Lower lobe of right lung (tissue), 2 donors: ENCODE measurements around the gene CADPS2. TPM values are rescaled to one million over a fixed set of nuclear protein-coding genes. Genes with fewer than 3 reads are reported as not detected.

Source experiments
- ATAC-seq, 2 donors: fragments of 200-7000 bp; cut with Tn5 transposase; one replicate each; pipeline ENCODE4 v1.9.1; 2020 to 2022; ENCODE audit warnings: mild to moderate bottlenecking in 2 of 2, moderate library complexity in 2 of 2
- DNase-seq: peaks from one replicate; pipeline ENCODE4 v3.0.0-alpha.2; 2020
- H3K27ac ChIP-seq: fragments of 200-600 bp; one replicate; pipeline ENCODE4 v1.8.0; 2022
- H3K27me3 ChIP-seq: fragments of 200-600 bp; one replicate; pipeline ENCODE4 v1.8.0; 2022; ENCODE audit warnings: low read depth
- H3K36me3 ChIP-seq: fragments of 200-600 bp; one replicate; pipeline ENCODE4 v1.8.0; 2022; ENCODE audit warnings: mild to moderate bottlenecking
- H3K4me1 ChIP-seq: fragments of 200-600 bp; one replicate; pipeline ENCODE4 v1.8.0; 2022
- H3K4me3 ChIP-seq: fragments of 200-600 bp; one replicate; pipeline ENCODE4 v1.8.0; 2022; ENCODE audit warnings: mild to moderate bottlenecking
- H3K9me3 ChIP-seq: fragments of 200-600 bp; one replicate; pipeline ENCODE4 v1.8.0; 2022
- CTCF ChIP-seq: fragments of 200-600 bp; IDR thresholded peaks from one replicate; pipeline ENCODE4 v1.8.0; 2022; ENCODE audit warnings: antibody characterized with exemption, mild to moderate bottlenecking
- intact Hi-C: fragments of 100-400 bp; cut with DNase I; formaldehyde crosslinking; loops from one replicate; pipeline ENCODE4 v1.11.0; 2022
- total RNA-seq: library from RNA; stranded (reverse); fragmentation: NEBNext Ultra II Directional; extraction: Animal tissue kit (Norgen Biotek cat#: 25700); gene quantifications from one replicate; pipeline ENCODE4 v1.2.1, GENCODE V29; 2021
- donor health status: DM: no; HTN: yes; CAD: no; lungs with severe emphysema.

Gene CADPS2
- total RNA-seq, 1 donor from 2014 or later, result 41.1 TPM

- intact Hi-C loops, result no loop called here
- H3K27me3 ChIP-seq, result no peaks in the 10 kb centered on the region
- TF ChIP-seq CTCF, result no peak
- no peak for DNase-seq
- no peak for ATAC-seq
- H3K27ac ChIP-seq, result no peak overlapping the region
- H3K9me3 ChIP-seq, result no peaks in the 10 kb centered on the region
- peaks cover 13% of the 10 kb centered on the region for H3K36me3 ChIP-seq
- peaks cover 10% of the 10 kb centered on the region for H3K4me1 ChIP-seq
- H3K4me3 ChIP-seq, result no peak overlapping the region
Observed at GRCh38 chr7:122415510-122415909, 470.8 kb downstream of the CADPS2 start.

GRCh38 chr7:122413339-122413738 lies 472.9 kb downstream of the CADPS2 start:
- peaks cover 10% of the 10 kb centered on the region for H3K4me1 ChIP-seq
- H3K27me3 ChIP-seq, result no peaks in the 10 kb centered on the region
- peaks cover 13% of the 10 kb centered on the region for H3K36me3 ChIP-seq
- ATAC-seq (peak; percentile 19 to 40), DNase-seq (no peak)
- no peak for TF ChIP-seq CTCF
- intact Hi-C loops, result no loop called here
- H3K4me3 ChIP-seq, result no peak overlapping the region
- H3K9me3 ChIP-seq, result no peaks in the 10 kb centered on the region
- no peak overlapping the region for H3K27ac ChIP-seq

GRCh38 chr7:122412883-122413282 lies 473.4 kb downstream of the CADPS2 start:
- H3K4me1 ChIP-seq, result peaks cover 10% of the 10 kb centered on the region
- no peak for TF ChIP-seq CTCF
- no peak for DNase-seq
- H3K9me3 ChIP-seq, result no peaks in the 10 kb centered on the region
- ATAC-seq, result peak; percentile 83
- intact Hi-C loops, result no loop called here
- H3K4me3 ChIP-seq, result no peak overlapping the region
- peaks cover 13% of the 10 kb centered on the region for H3K36me3 ChIP-seq
- no peaks in the 10 kb centered on the region for H3K27me3 ChIP-seq
- no peak overlapping the region for H3K27ac ChIP-seq

- Histone ChIP-seq H3K36me3 (peaks cover 15% of the 10 kb centered on the region), H3K27me3 (no peaks in the 10 kb centered on the region), H3K4me1 (peaks cover 10% of the 10 kb centered on the region), H3K4me3 (no peak overlapping the region), H3K9me3 (no peaks in the 10 kb centered on the region), H3K27ac (no peak overlapping the region)
- no peak for TF ChIP-seq CTCF
- ATAC-seq, result peak in 1 of 2 donors; percentile 16
- intact Hi-C loops, result no loop called here
- no peak for DNase-seq
Observed at GRCh38 chr7:122412441-122412840, 473.8 kb downstream of the CADPS2 start.

- no peak for TF ChIP-seq CTCF
- Histone ChIP-seq H3K27me3 (no peaks in the 10 kb centered on the region), H3K9me3 (no peaks in the 10 kb centered on the region), H3K4me3 (no peak overlapping the region), H3K36me3 (peaks cover 10% of the 10 kb centered on the region), H3K4me1 (no peaks in the 10 kb centered on the region), H3K27ac (no peak overlapping the region)
- intact Hi-C loops, result no loop called here
- ATAC-seq (no peak), DNase-seq (no peak)
Observed at GRCh38 chr7:122407195-122407594, 479.1 kb downstream of the CADPS2 start.

- TF ChIP-seq CTCF, result no peak
- Histone ChIP-seq H3K4me3 (no peak overlapping the region), H3K27ac (no peak overlapping the region), H3K4me1 (no peaks in the 10 kb centered on the region), H3K36me3 (peaks cover 10% of the 10 kb centered on the region), H3K27me3 (no peaks in the 10 kb centered on the region), H3K9me3 (no peaks in the 10 kb centered on the region)
- intact Hi-C loops, result no loop called here
- DNase-seq (no peak), ATAC-seq (no peak)
Observed at GRCh38 chr7:122403113-122403512, 483.1 kb downstream of the CADPS2 start.
